GM12878 (cell line): Measurements from ENCODE around the gene TBC1D10A. TPM values are rescaled to one million over a fixed set of nuclear protein-coding genes. Genes with fewer than 3 reads are reported as not detected.

Experiments
- ATAC-seq: fragments of 200-7000 bp; cut with Tn5 transposase; 3 replicates; pipeline ENCODE4 v1.9.1; 2020; ENCODE audit warnings: mild to moderate bottlenecking, moderate library complexity
- BruUV-seq: library from RNA; stranded (reverse); fragments of 400-500 nt; replicated peaks from 2 replicates; lab custom pipeline; 2021; lab: Mats Ljungman, UMichigan
- CTCF ChIA-PET: fragments of 300-600 bp; sonication (Branson Sonifier 250); formaldehyde crosslinking; extraction: SDS; loops from one replicate; lab custom pipeline; 2021; ENCODE audit warnings: inconsistent platforms; lab: Yijun Ruan, JAX
- POLR2A ChIA-PET: fragments of 350-600 bp; formaldehyde crosslinking; extraction: SDS; loops from one replicate; lab custom pipeline; 2021; ENCODE audit warnings: inconsistent platforms; lab: Charles Lee
- RAD21 ChIA-PET: fragments of 300-600 bp; sonication (Branson Sonifier 250); formaldehyde crosslinking; loops from one replicate; lab custom pipeline; 2023; ENCODE audit warnings: antibody characterized with exemption; ENCODE audit not compliant: unreplicated experiment; lab: Charles Lee
- SMC1A ChIA-PET: fragments of 300-600 bp; sonication (Branson Sonifier 250); formaldehyde crosslinking; loops from one replicate; lab custom pipeline; 2023; ENCODE audit not compliant: unreplicated experiment, uncharacterized antibody; lab: Charles Lee
- DNase-seq: peaks from one replicate; pipeline ENCODE4 v3.0.0-alpha.2; 2011; ENCODE audit warnings: low read depth, low spot score
- FAIRE-seq: peaks from 3 replicates; lab custom pipeline; 2011; peaks lifted over from hg19 to GRCh38; lab: Jason Lieb, UNC
- H2AFZ ChIP-seq: 2 replicates; pipeline ENCODE4 v1.6.0; 2011; ENCODE audit warnings: low read depth, low read length, control low read depth; ENCODE audit not compliant: control insufficient read depth
- H3K27ac ChIP-seq: 2 replicates; pipeline ENCODE4 v1.5.1; 2011; ENCODE audit warnings: control low read depth; ENCODE audit not compliant: control insufficient read depth, insufficient read depth
- H3K27me3 ChIP-seq, 2 experiments: replicated peaks in 1 of 2; 2 replicates each; pipeline versions ENCODE4 v1.6.0 to v1.6.1; 2011; ENCODE audit warnings: low read length in 1 of 2; ENCODE audit not compliant: control insufficient read depth in 2 of 2, insufficient read depth in 2 of 2
- H3K36me3 ChIP-seq, 2 experiments: 2 replicates each; pipeline ENCODE4 v1.5.1; 2011; ENCODE audit warnings: low read length in 1 of 2; ENCODE audit not compliant: control insufficient read depth in 2 of 2, insufficient read depth in 2 of 2
- H3K4me1 ChIP-seq: 2 replicates; pipeline ENCODE4 v1.6.1; 2011; ENCODE audit warnings: mild to moderate bottlenecking, low read length, moderate library complexity, mixed read lengths; ENCODE audit not compliant: control insufficient read depth, insufficient read depth
- H3K4me2 ChIP-seq: 2 replicates; pipeline ENCODE4 v1.6.0; 2011; ENCODE audit warnings: control low read depth; ENCODE audit not compliant: control insufficient read depth, insufficient read depth
- H3K4me3 ChIP-seq: fragments of 200-600 bp; sonication (generic); 2 replicates; pipeline ENCODE4 v1.5.1; 2016
- H3K79me2 ChIP-seq: 2 replicates; pipeline ENCODE4 v1.6.0; 2011; ENCODE audit warnings: low read length; ENCODE audit not compliant: control insufficient read depth, insufficient read depth
- H3K9ac ChIP-seq: 2 replicates; pipeline ENCODE4 v1.8.0; 2011; ENCODE audit warnings: low read length, control low read depth, mixed read lengths; ENCODE audit not compliant: control insufficient read depth, insufficient read depth
- H3K9me3 ChIP-seq: replicated peaks from 3 replicates; pipeline ENCODE4 v1.5.1; 2011; ENCODE audit warnings: mild to moderate bottlenecking, low read length; ENCODE audit not compliant: control insufficient read depth, insufficient read depth
- H4K20me1 ChIP-seq: 2 replicates; pipeline ENCODE4 v1.6.0; 2011; ENCODE audit not compliant: control insufficient read depth, insufficient read depth
- CBFB ChIP-seq: IDR thresholded peaks from 2 replicates; pipeline ENCODE4 v1.6.1; 2016; ENCODE audit warnings: antibody characterized with exemption, low read depth
- POLR2A ChIP-seq: IDR thresholded peaks from 2 replicates; pipeline ENCODE4 v1.6.1; 2011; ENCODE audit warnings: low read depth, mild to moderate bottlenecking, low read length
- RELB ChIP-seq: fragments of 450-650 bp; IDR thresholded peaks from 2 replicates; pipeline ENCODE4 v1.6.1; 2017; ENCODE audit warnings: low read depth, mild to moderate bottlenecking, moderate library complexity
- SIX5 ChIP-seq: IDR thresholded peaks from 2 replicates; pipeline ENCODE4 v1.6.1; 2011; ENCODE audit warnings: mild to moderate bottlenecking, low read depth, low read length, moderate library complexity; ENCODE audit not compliant: severe bottlenecking
- ZBED1 ChIP-seq: IDR thresholded peaks from 2 replicates; pipeline ENCODE4 v1.6.1; 2016; ENCODE audit warnings: borderline replicate concordance
- ZNF592 ChIP-seq: fragments of 450-650 bp; IDR thresholded peaks from 2 replicates; pipeline ENCODE4 v1.6.1; 2017; ENCODE audit warnings: mild to moderate bottlenecking, moderate library complexity
- WGBS: methylation state at CpG from one replicate; pipeline ENCODE4 v1.1.6; 2016; ENCODE audit warnings: low lambda C conversion rate; ENCODE audit not compliant: insufficient replicate concordance, insufficient coverage; ENCODE audit errors: missing lambda C conversion rate; 5-methylcytosine and 5-hydroxymethylcytosine counted together
- in situ Hi-C: fragments of 300-500 bp; cut with MboI; formaldehyde crosslinking; loops from 9 replicates; pipeline ENCODE4 v1.14.3; 2018; ENCODE audit warnings: mixed read lengths
- intact Hi-C: fragments of 100-400 bp; cut with micrococcal nuclease; formaldehyde crosslinking; loops from one replicate; pipeline ENCODE4 v1.14.2; 2022; ENCODE audit not compliant: unreplicated experiment
- polyA plus RNA-seq, 11 experiments: library from polyadenylated mRNA; depleted of rRNA in 4 of 11; unstranded in 6 of 11; stranded (reverse) in 5 of 11; fragments of >200 nt; fragmentation: Nextera tagmentation in 4 of 11; fragmentation: Illumina TruSeq in 1 of 11; extraction: Ambion mirVana in 4 of 11; extraction: Trizol in 1 of 11; gene quantifications; 1 replicate in 1 of 11; 2 replicates in 10 of 11; pipeline versions ENCODE4 v1.2.1 to v1.2.3, GENCODE V29; 2011 to 2016; ENCODE audit warnings: inconsistent platforms in 2 of 11, missing spikeins in 2 of 11, low read depth in 1 of 11
- total RNA-seq, 4 experiments: library from RNA; depleted of rRNA in 3 of 4; stranded (reverse); fragments of >200 nt in 3 of 4; fragmentation: Illumina TruSeq in 1 of 4; extraction: Trizol in 1 of 4; gene quantifications; 2 replicates each; pipeline versions ENCODE4 v1.2.1 to v1.2.3, GENCODE V29; 2013 to 2021

TBC1D10A gene
- total and polyA plus RNA-seq, 10 of the 15 experiments (the other 5 are each of a cell fraction or from before 2014, with no cell fraction given): 0.27 to 25.7 (median 15.3) TPM

DNA sequence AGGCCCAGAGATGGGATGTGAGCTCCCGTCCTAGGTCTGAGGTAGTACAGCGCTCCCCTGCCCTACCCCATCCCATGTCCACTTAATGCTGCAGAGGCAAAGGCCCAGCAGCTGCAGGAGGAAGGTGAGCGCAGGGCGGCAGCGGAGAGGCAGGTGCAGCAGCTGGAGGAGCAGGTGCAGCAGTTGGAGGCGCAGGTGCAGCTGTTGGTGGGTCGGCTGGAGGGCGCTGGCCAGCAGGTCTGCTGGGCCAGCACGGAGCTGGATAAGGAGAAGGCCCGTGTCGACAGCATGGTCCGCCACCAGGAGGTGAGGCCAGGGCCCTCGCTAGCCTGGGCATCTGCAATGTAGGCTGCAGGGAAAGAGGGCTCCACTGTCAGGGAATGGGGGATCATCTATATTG is 45.2 kb upstream of the TBC1D10A start:
- Histone ChIP-seq H4K20me1 (no peaks in the 10 kb centered on the region), H3K36me3 (no peaks in the 10 kb centered on the region), H3K9me3 (no peaks in the 10 kb centered on the region)
- RAD21 ChIA-PET: no interaction called here
- intact Hi-C loops: no loop called here
- no peak for DNase-seq
- TF ChIP-seq ZNF592 (no peak), SIX5 (no peak), POLR2A (0 out of 2 replicates have a peak, but pooled peaks have one; percentile 31), CBFB (no peak), ZBED1 (no peak), RELB (no peak)
- TF ChIP-seq, all 136 proteins: peak for 1
- Histone ChIP-seq H3K4me1 (no peaks in the 10 kb centered on the region), H3K9ac (no peak overlapping the region), H3K4me3 (no peak overlapping the region), H2AFZ (no peak overlapping the region), H3K27me3 (no peaks in the 10 kb centered on the region), H3K27ac (no peak overlapping the region), H3K4me2 (no peak overlapping the region), H3K79me2 (no peaks in the 10 kb centered on the region)
- ChIA-PET CTCF (interaction anchor here (0.6 kb wide), 1 partner anchor 31 kb away, joined by 3 read pairs; no protein-coding TSS in a partner anchor), POLR2A (no interaction called here), SMC1A (no interaction called here)
- 84% methylated on average over 13 of the region's 13 CpGs for WGBS
- ATAC-seq (no peak), FAIRE-seq (no peak)
- no TSS peak for BruUV-seq
- in situ Hi-C loops: no loop called here
